Epithelial cell of esophagus (primary cell): ENCODE measurements around the gene GLG1.

Experiments used
- DNase-seq: peaks from one replicate; pipeline ENCODE4 v3.0.0; 2010; ENCODE audit warnings: low read depth
- H3K4me3 ChIP-seq: 2 replicates; pipeline ENCODE4 v1.5.1; 2011; ENCODE audit warnings: mild to moderate bottlenecking, low read length, control low read depth
- CTCF ChIP-seq: IDR thresholded peaks from 2 replicates; pipeline ENCODE4 v1.5.1; 2011; ENCODE audit warnings: low read depth, mild to moderate bottlenecking, low read length, control low read depth, inconsistent platforms; ENCODE audit not compliant: insufficient read depth; ENCODE audit errors: missing control alignments

Gene GLG1

GRCh38 chr16:74472010-74472409 is 134.9 kb downstream of the GLG1 start:
- DNase-seq, result no peak
- no peak overlapping the region for H3K4me3 ChIP-seq
- TF ChIP-seq CTCF, result no peak

- no peak for TF ChIP-seq CTCF
- H3K4me3 ChIP-seq, result no peak overlapping the region
- DNase-seq, result no peak
Measured at GRCh38 chr16:74469946-74470478, 136.9 kb downstream of the GLG1 start.

GRCh38 chr16:74468807-74469525 is 137.9 kb downstream of the GLG1 start:
- H3K4me3 ChIP-seq, result no peak overlapping the region
- DNase-seq, result no peak
- TF ChIP-seq CTCF, result no peak

GRCh38 chr16:74466872-74467271 is 140.0 kb downstream of the GLG1 start:
- DNase-seq, result no peak
- H3K4me3 ChIP-seq, result no peak overlapping the region
- TF ChIP-seq CTCF, result no peak

GRCh38 chr16:74465851-74466685 is 140.8 kb downstream of the GLG1 start:
- no peak for TF ChIP-seq CTCF
- no peak overlapping the region for H3K4me3 ChIP-seq
- DNase-seq, result no peak

- no peak overlapping the region for H3K4me3 ChIP-seq
- no peak for DNase-seq
- TF ChIP-seq CTCF, result no peak
Measured at GRCh38 chr16:74465281-74465680, 141.6 kb downstream of the GLG1 start.

GRCh38 chr16:74463888-74464287 is 143.0 kb downstream of the GLG1 start:
- DNase-seq, result no peak
- no peak overlapping the region for H3K4me3 ChIP-seq
- no peak for TF ChIP-seq CTCF
